ENCODE results near the gene ZNF398. TPM values are rescaled to one million over a fixed set of nuclear protein-coding genes. Genes with fewer than 3 reads are reported as not detected.

The ZNF398 gene
- total RNA-seq, 1 experiment from 2014 or later = 62.1 TPM

DNA sequence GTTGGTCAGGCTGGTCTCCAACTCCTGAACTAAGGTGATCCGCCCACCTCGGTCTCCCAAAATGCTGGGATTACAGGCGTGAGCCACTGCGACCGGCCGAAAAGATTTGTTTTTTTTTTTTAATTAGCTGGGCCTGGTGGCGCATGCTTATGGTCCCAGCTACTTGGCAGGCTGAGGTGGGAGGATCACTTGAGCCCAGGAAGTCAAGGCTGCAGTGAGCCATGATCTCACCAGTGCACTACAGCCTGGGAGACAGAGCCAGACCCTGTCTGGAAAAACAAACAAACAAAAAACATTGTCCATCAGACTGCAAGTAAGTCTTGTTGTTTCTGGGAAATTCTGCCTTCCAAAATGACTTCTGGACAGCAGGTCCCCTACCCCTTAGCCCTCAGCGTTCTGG, 75.9 kb downstream of the ZNF398 start:
- Histone ChIP-seq H3K27ac (ENCODE audit: insufficient read length, low read depth, low read length) (no peak overlapping the region), H3K14ac (ENCODE audit: insufficient read depth, low read length) (no peak overlapping the region), H2BK5ac (ENCODE audit: insufficient read length, low read length) (no peak overlapping the region), H3K23me2 (ENCODE audit: insufficient read length, low read depth, low read length, poor library complexity, severe bottlenecking) (no peaks in the 10 kb centered on the region), H3K23ac (ENCODE audit: insufficient read length, low read depth, low read length) (no peak overlapping the region), H3K9ac (ENCODE audit: extremely low read depth, insufficient read length, low read length) (no peak overlapping the region), H3K79me2 (ENCODE audit: insufficient read depth, low read length) (no peaks in the 10 kb centered on the region), H2BK15ac (ENCODE audit: low read depth, low read length) (no peak overlapping the region), H4K91ac (ENCODE audit: insufficient read length, low read depth, low read length) (no peak overlapping the region), H4K20me1 (ENCODE audit: control insufficient read depth, insufficient read depth, insufficient read length) (no peaks in the 10 kb centered on the region), H3K18ac (ENCODE audit: insufficient read length, low read depth, low read length) (no peak overlapping the region), H2AK5ac (ENCODE audit: insufficient read length, low read length) (no peak overlapping the region), H3T11ph (ENCODE audit: low read length) (no peak overlapping the region), H4K5ac (ENCODE audit: insufficient read length, low read depth, low read length) (no peak overlapping the region), H2BK12ac (ENCODE audit: insufficient read length, low read depth, low read length) (no peak overlapping the region), H3K56ac (ENCODE audit: insufficient read length, low read depth, low read length) (no peak overlapping the region), H3K4me1 (ENCODE audit: insufficient read depth, low read length) (no peaks in the 10 kb centered on the region), H4K8ac (replicated peaks; ENCODE audit: insufficient read length, low read depth, low read length) (no peak overlapping the region), H3K4ac (ENCODE audit: low read depth, low read length) (no peak overlapping the region), H3K27me3 (ENCODE audit: insufficient read depth, low read length) (no peaks in the 10 kb centered on the region), H2BK20ac (ENCODE audit: low read depth, low read length, poor library complexity, severe bottlenecking) (no peak overlapping the region), H3K79me1 (ENCODE audit: insufficient read depth, low read depth, low read length, poor library complexity, severe bottlenecking) (no peaks in the 10 kb centered on the region), H2AFZ (ENCODE audit: low read length) (no peak overlapping the region), H3K4me2 (ENCODE audit: insufficient read depth, insufficient read length, low read length) (no peak overlapping the region), H3K9me3 (ENCODE audit: control insufficient read depth, low read depth, low read length) (no peaks in the 10 kb centered on the region), H2BK120ac (ENCODE audit: low read depth, low read length, poor library complexity, severe bottlenecking) (no peak overlapping the region)
- Mint-ChIP-seq H3K9me3 (no peaks in the 10 kb centered on the region), H3K4me3 (no peak overlapping the region), H3K27ac (no peak overlapping the region), H3K4me1 (peaks cover 12 to 15% of the 10 kb centered on the region in 2 experiments), H3K36me3 (ENCODE audit: insufficient read depth in 1 of 3, low read depth in 3 of 3) (peaks cover 21 to 56% (median 48%) of the 10 kb centered on the region in 3 experiments), H3K27me3 (ENCODE audit: low read depth) (no peaks in the 10 kb centered on the region)
- WGBS (ENCODE audit: extremely low coverage, insufficient read length, low lambda C conversion rate) = no CpG with 5 or more reads among the region's 8 CpGs
- DNase-seq = no peak
- TF ChIP-seq CTCF (conservative IDR thresholded peaks at IDR 0.05) = no peak

Data from H9 (cell line).